B cell (primary cell): Measurements from ENCODE around the gene RGS9BP. TPM values are rescaled to one million over a fixed set of nuclear protein-coding genes. Genes with fewer than 3 reads are reported as not detected.

Experiments used
- ATAC-seq: fragments of 200-7000 bp; cut with Tn5 transposase; one replicate; pipeline ENCODE4 v1.10.0; 2021; ENCODE audit warnings: low read depth, mild to moderate bottlenecking, moderate number of reproducible peaks, moderate library complexity
- CTCF ChIA-PET: fragments of 350-600 bp; sonication (Branson Sonifier 250); formaldehyde crosslinking; loops from one replicate; lab custom pipeline; 2021; ENCODE audit warnings: antibody characterized with exemption, inconsistent platforms; lab: Charles Lee
- POLR2A ChIA-PET: fragments of 350-600 bp; sonication (Branson Sonifier 250); formaldehyde crosslinking; loops from one replicate; lab custom pipeline; 2021; ENCODE audit warnings: antibody characterized with exemption; lab: Charles Lee
- DNase-seq: peaks from one replicate; pipeline ENCODE4 v3.0.0; 2013
- H2AFZ ChIP-seq: 2 replicates; pipeline ENCODE4 v1.6.1; 2012; ENCODE audit warnings: mild to moderate bottlenecking, low read depth, low read length; ENCODE audit not compliant: insufficient read depth, poor library complexity, severe bottlenecking
- H3K27ac ChIP-seq, 2 donors: 1 replicate in 1 of 2; 2 replicates in 1 of 2; pipeline ENCODE4 v1.5.1; 2012 to 2013; ENCODE audit warnings: low read length in 2 of 2, mild to moderate bottlenecking in 2 of 2, moderate library complexity in 1 of 2
- H3K27me3 ChIP-seq, 4 experiments: fragments of 200-600 bp in 1 of 4; sonication (generic) in 1 of 4; replicated peaks in 1 of 4; 1 replicate in 2 of 4; 2 replicates in 2 of 4; pipeline versions ENCODE4 v1.6.1 to v1.7.0; 2013 to 2016; ENCODE audit warnings: low read length in 3 of 4, mild to moderate bottlenecking in 2 of 4, mixed read lengths in 1 of 4, moderate library complexity in 1 of 4; ENCODE audit not compliant: insufficient read depth in 4 of 4, control insufficient read depth in 3 of 4; ENCODE audit errors: control extremely low read depth in 1 of 4
- H3K36me3 ChIP-seq, 2 experiments: replicated peaks in 1 of 2; 1 replicate in 1 of 2; 2 replicates in 1 of 2; pipeline versions ENCODE4 v1.6.1 to v1.7.1; 2013; ENCODE audit warnings: low read length in 1 of 2; ENCODE audit not compliant: insufficient read depth in 2 of 2, control insufficient read depth in 1 of 2; ENCODE audit errors: control extremely low read depth in 1 of 2, extremely low read depth in 1 of 2
- H3K4me1 ChIP-seq, 2 donors: fragments of 200-600 bp in 1 of 2; sonication (generic) in 1 of 2; 1 replicate in 1 of 2; 2 replicates in 1 of 2; pipeline versions ENCODE4 v1.5.1 to v1.6.1; 2013 to 2017; ENCODE audit warnings: low read length in 2 of 2; ENCODE audit not compliant: control insufficient read depth in 2 of 2, insufficient read depth in 2 of 2
- H3K4me2 ChIP-seq: replicated peaks from 2 replicates; pipeline ENCODE3; 2012; ENCODE audit warnings: mild to moderate bottlenecking, low read depth, low read length; ENCODE audit not compliant: poor library complexity, severe bottlenecking
- H3K4me3 ChIP-seq, 5 experiments: fragments of 200-600 bp in 1 of 5; sonication (generic) in 1 of 5; 1 replicate in 3 of 5; 2 replicates in 2 of 5; pipeline versions ENCODE4 v1.5.1 to v1.7.0; 2011 to 2016; ENCODE audit warnings: low read length in 4 of 5, mild to moderate bottlenecking in 4 of 5, low read depth in 2 of 5, control low read depth in 1 of 5, moderate library complexity in 1 of 5; ENCODE audit not compliant: insufficient read depth in 1 of 5; ENCODE audit errors: control extremely low read depth in 1 of 5, extremely low read depth in 1 of 5
- H3K79me2 ChIP-seq: fragments of 200-600 bp; sonication (generic); one replicate; pipeline ENCODE4 v1.6.0; 2016; ENCODE audit warnings: low read length; ENCODE audit not compliant: control insufficient read depth, insufficient read depth
- H3K9ac ChIP-seq: fragments of 200-600 bp; sonication (generic); 2 replicates; pipeline ENCODE4 v1.6.1; 2017; ENCODE audit warnings: mild to moderate bottlenecking, low read length, moderate library complexity
- H3K9me3 ChIP-seq, 3 donors: one replicate each; pipeline versions ENCODE4 v1.6.1 to v1.7.1; 2013; ENCODE audit warnings: low read length in 2 of 3; ENCODE audit not compliant: control insufficient read depth in 2 of 3, insufficient read depth in 1 of 3; ENCODE audit errors: control extremely low read depth in 1 of 3
- H4K20me1 ChIP-seq: 2 replicates; pipeline ENCODE4 v1.6.0; 2012; ENCODE audit warnings: mild to moderate bottlenecking, low read length; ENCODE audit not compliant: insufficient read depth, control insufficient read depth, poor library complexity, severe bottlenecking
- H3K27ac Mint-ChIP-seq: one replicate; pipeline ENCODE4 v1.8.0; 2021; ENCODE audit warnings: mixed read lengths
- H3K27me3 Mint-ChIP-seq: one replicate; pipeline ENCODE4 v1.8.0; 2021; ENCODE audit warnings: mixed read lengths
- H3K4me1 Mint-ChIP-seq: one replicate; pipeline ENCODE4 v1.8.0; 2021; ENCODE audit warnings: mixed read lengths
- H3K4me3 Mint-ChIP-seq: one replicate; pipeline ENCODE4 v1.8.0; 2021; ENCODE audit warnings: mixed read lengths
- H3K9me3 Mint-ChIP-seq: one replicate; pipeline ENCODE4 v1.8.0; 2022; ENCODE audit warnings: mixed read lengths; ENCODE audit not compliant: insufficient read depth
- EZH2 ChIP-seq: IDR thresholded peaks from 2 replicates; pipeline ENCODE4 v1.6.1; 2012; ENCODE audit warnings: borderline replicate concordance, low read depth, mild to moderate bottlenecking, moderate library complexity, low read length; ENCODE audit not compliant: insufficient read depth, poor library complexity, severe bottlenecking
- WGBS: methylation state at CpG from one replicate; pipeline ENCODE4 v1.1.5; 2013; ENCODE audit warnings: missing lambda C conversion rate; ENCODE audit not compliant: insufficient coverage; 5-methylcytosine and 5-hydroxymethylcytosine counted together
- intact Hi-C: fragments of 100-400 bp; cut with micrococcal nuclease; formaldehyde crosslinking; loops from one replicate; pipeline ENCODE4 v1.10.0; 2022
- polyA plus RNA-seq: library from polyadenylated mRNA; depleted of rRNA; stranded (reverse); fragments of >200 nt; gene quantifications from 2 replicates; pipeline ENCODE4 v1.2.3, GENCODE V29; 2012
- total RNA-seq, 2 donors: library from RNA; stranded (reverse); fragments of 120-200 nt in 1 of 2; gene quantifications; 1 replicate in 1 of 2; 2 replicates in 1 of 2; pipeline versions ENCODE4 v1.2.3 to v1.2.4, GENCODE V29; 2013 to 2022
- TF ChIP-seq, protein P1 (sequence below): fragments of 200-600 bp; IDR thresholded peaks from one replicate; pipeline ENCODE4 v1.8.0; 2022; ENCODE audit warnings: antibody characterized with exemption, mild to moderate bottlenecking

Gene RGS9BP
- total and polyA plus RNA-seq, 2 donors (not counting 1 experiment from before 2014, with no cell fraction given) = 0.03 to 0.25 TPM

GRCh38 chr19:32631381-32631780 is 44.3 kb upstream of the RGS9BP start:
- H2AFZ ChIP-seq = no peak overlapping the region
- no peaks in the 10 kb centered on the region for H4K20me1 ChIP-seq
- H3K4me1 Mint-ChIP-seq = no peaks in the 10 kb centered on the region
- no peak overlapping the region for H3K4me3 Mint-ChIP-seq
- peaks cover 0 to 38% of the 10 kb centered on the region in 2 experiments for H3K36me3 ChIP-seq
- ChIA-PET POLR2A (no interaction called here), CTCF (no interaction called here)
- no peaks in the 10 kb centered on the region for H3K79me2 ChIP-seq
- H3K27ac Mint-ChIP-seq = no peak overlapping the region
- 96% methylated on average over 12 of the region's 15 CpGs for WGBS
- H3K27me3 Mint-ChIP-seq = no peaks in the 10 kb centered on the region
- intact Hi-C loops = no loop called here
- H3K27ac ChIP-seq = no peak overlapping the region
- H3K9me3 Mint-ChIP-seq = no peaks in the 10 kb centered on the region
- H3K9ac ChIP-seq = no peak overlapping the region
- DNase-seq = no peak
- no peaks in the 10 kb centered on the region for H3K9me3 ChIP-seq
- no peak for ATAC-seq
- no peak overlapping the region for H3K4me3 ChIP-seq
- H3K4me2 ChIP-seq = no peak overlapping the region
- TF ChIP-seq, protein P1, sequence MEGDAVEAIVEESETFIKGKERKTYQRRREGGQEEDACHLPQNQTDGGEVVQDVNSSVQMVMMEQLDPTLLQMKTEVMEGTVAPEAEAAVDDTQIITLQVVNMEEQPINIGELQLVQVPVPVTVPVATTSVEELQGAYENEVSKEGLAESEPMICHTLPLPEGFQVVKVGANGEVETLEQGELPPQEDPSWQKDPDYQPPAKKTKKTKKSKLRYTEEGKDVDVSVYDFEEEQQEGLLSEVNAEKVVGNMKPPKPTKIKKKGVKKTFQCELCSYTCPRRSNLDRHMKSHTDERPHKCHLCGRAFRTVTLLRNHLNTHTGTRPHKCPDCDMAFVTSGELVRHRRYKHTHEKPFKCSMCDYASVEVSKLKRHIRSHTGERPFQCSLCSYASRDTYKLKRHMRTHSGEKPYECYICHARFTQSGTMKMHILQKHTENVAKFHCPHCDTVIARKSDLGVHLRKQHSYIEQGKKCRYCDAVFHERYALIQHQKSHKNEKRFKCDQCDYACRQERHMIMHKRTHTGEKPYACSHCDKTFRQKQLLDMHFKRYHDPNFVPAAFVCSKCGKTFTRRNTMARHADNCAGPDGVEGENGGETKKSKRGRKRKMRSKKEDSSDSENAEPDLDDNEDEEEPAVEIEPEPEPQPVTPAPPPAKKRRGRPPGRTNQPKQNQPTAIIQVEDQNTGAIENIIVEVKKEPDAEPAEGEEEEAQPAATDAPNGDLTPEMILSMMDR = no peak
- no peak for TF ChIP-seq EZH2
- H3K27me3 ChIP-seq = no peaks in the 10 kb centered on the region
- no peaks in the 10 kb centered on the region for H3K4me1 ChIP-seq

- Histone ChIP-seq H3K36me3 (peaks cover 2 to 37% of the 10 kb centered on the region in 2 experiments), H3K4me3 (no peak overlapping the region), H3K27ac (no peak overlapping the region), H3K79me2 (no peaks in the 10 kb centered on the region), H3K4me1 (no peaks in the 10 kb centered on the region), H3K27me3 (no peaks in the 10 kb centered on the region), H3K9me3 (no peaks in the 10 kb centered on the region), H3K4me2 (no peak overlapping the region), H3K9ac (no peak overlapping the region), H4K20me1 (no peaks in the 10 kb centered on the region), H2AFZ (no peak overlapping the region)
- Mint-ChIP-seq H3K9me3 (no peaks in the 10 kb centered on the region), H3K27ac (no peak overlapping the region), H3K4me1 (no peaks in the 10 kb centered on the region), H3K4me3 (no peak overlapping the region), H3K27me3 (no peaks in the 10 kb centered on the region)
- CTCF ChIA-PET = no interaction called here
- 89% methylated on average over 14 of the region's 14 CpGs for WGBS
- no peak for DNase-seq
- intact Hi-C loops = no loop called here
- POLR2A ChIA-PET = no interaction called here
- no peak for ATAC-seq
- TF ChIP-seq, protein P1 = no peak
- TF ChIP-seq EZH2 = no peak
Observed at GRCh38 chr19:32637480-32637879, 38.2 kb upstream of the RGS9BP start.
